Heart left ventricle (tissue), 13 donors: ENCODE data around the gene SORCS2.

Experiments used
- CTCF ChIP-seq, 12 donors: fragments of 200-600 bp; sonication (generic) in 4 of 12; IDR thresholded peaks; one replicate each; pipeline versions ENCODE4 v1.5.0 to v1.8.0; 2018 to 2022; ENCODE audit warnings: antibody characterized with exemption in 12 of 12, mild to moderate bottlenecking in 5 of 12
- POLR2A ChIP-seq, 2 donors: fragments of 450-650 bp; IDR thresholded peaks; one replicate each; pipeline ENCODE4 v1.6.1; 2017; ENCODE audit warnings: antibody characterized with exemption in 2 of 2, mild to moderate bottlenecking in 2 of 2, moderate library complexity in 2 of 2
- donor health status: ischemic (EF 13 %, LVEDD 7.1; RV severe dilation, severe dysfunction).
- donor health status: DM: no; HTN: yes; CAD: no.
- donor health status: DM: no; HTN: no; CAD: no.
- donor health status: ischemic (EF 25% LVEDD 6.9; RV normal size, moderate dysfunction).
- donor health status: ischemic (EF 25% LVEDD 5.7; RV mildly dilated, moderate dysfunction).
- donor health status: ischemic (EF 35%, LVEDD 5.7; RV mildly dilated, moderate dysfunction).
- donor health status: nonischemic (EF 11% LVEDD 7.7; RV severe dilation, severe dysfunction).
- donor health status: DM: yes; HTN: yes; CAD: no.
- donor health status: PGD.
- donor health status: ischemic (EF 29% LVEDD 5.4; RV normal size, mild dysfunction).
- donor health status: nonischemic (EF 23%, LVEDD 6.1; RV moderate dilation, normal function).

- TF ChIP-seq CTCF (IDR thresholded peaks at IDR 0.05): no peak
- TF ChIP-seq POLR2A (IDR thresholded peaks at IDR 0.05): no peak
These were observed 432.1 kb downstream of the SORCS2 start for GRCh38 chr4:7624396-7624980.
